Esophagus squamous epithelium (tissue), 5 donors: ENCODE measurements around the gene RASAL2. TPM values are rescaled to one million over a fixed set of nuclear protein-coding genes. Genes with fewer than 3 reads are reported as not detected.

Experiments
- DNase-seq: peaks from one replicate; lab custom pipeline; 2025; lab: John Stamatoyannopoulos, UW
- H3K27ac ChIP-seq, 4 donors: fragments of 200-600 bp; sonication (generic); one replicate each; pipeline ENCODE4 v1.5.1; 2016 to 2019; ENCODE audit warnings: mild to moderate bottlenecking in 1 of 4
- H3K27me3 ChIP-seq, 4 donors: fragments of 200-600 bp; sonication (generic); 1 replicate in 3 of 4; 2 replicates in 1 of 4; pipeline versions ENCODE4 v1.5.1 to v1.6.0; 2017 to 2021; ENCODE audit warnings: antibody characterized with exemption in 1 of 4
- H3K36me3 ChIP-seq, 3 donors: fragments of 200-600 bp; sonication (generic); one replicate each; pipeline ENCODE4 v1.5.1; 2016 to 2019
- H3K4me1 ChIP-seq, 3 donors: fragments of 200-600 bp; sonication (generic); one replicate each; pipeline ENCODE4 v1.5.1; 2017 to 2019
- H3K4me3 ChIP-seq, 4 donors: fragments of 200-600 bp; sonication (generic); 1 replicate in 3 of 4; 2 replicates in 1 of 4; pipeline ENCODE4 v1.5.1; 2016 to 2019; ENCODE audit warnings: mild to moderate bottlenecking in 2 of 4, moderate library complexity in 1 of 4
- H3K9me3 ChIP-seq, 3 donors: fragments of 200-600 bp; sonication (generic); one replicate each; pipeline ENCODE4 v1.5.1; 2016 to 2019
- POLR2A ChIP-seq, 4 donors: fragments of 450-650 bp; IDR thresholded peaks; one replicate each; pipeline ENCODE4 v1.6.1; 2017; ENCODE audit warnings: antibody characterized with exemption in 4 of 4, mild to moderate bottlenecking in 4 of 4, moderate library complexity in 3 of 4
- WGBS, 2 donors: methylation state at CpG; one replicate each; pipeline ENCODE4 v1.1.5; 2018; 5-methylcytosine and 5-hydroxymethylcytosine counted together
- intact Hi-C: fragments of 100-400 bp; cut with DNase I; formaldehyde crosslinking; loops from one replicate; pipeline ENCODE4 v1.15.0; 2022
- total RNA-seq, 4 donors: library from RNA; depleted of rRNA; stranded (reverse); fragments of >200 nt; gene quantifications; one replicate each; pipeline ENCODE4 v1.1.0, GENCODE V29; 2016
- TF ChIP-seq, protein P1 (sequence below), 6 experiments: fragments of 450-650 bp in 4 of 6; fragments of 200-600 bp in 2 of 6; sonication (generic) in 2 of 6; IDR thresholded peaks; one replicate each; pipeline ENCODE4 v1.5.1; 2016 to 2019; ENCODE audit warnings: antibody characterized with exemption in 6 of 6, mild to moderate bottlenecking in 4 of 6, moderate library complexity in 4 of 6
- donor health status: DM: yes; HTN: yes; CAD: no.

Gene RASAL2
- total RNA-seq, 4 donors from 2014 or later: 20.4 to 29.8 (median 25.5) TPM

DNA sequence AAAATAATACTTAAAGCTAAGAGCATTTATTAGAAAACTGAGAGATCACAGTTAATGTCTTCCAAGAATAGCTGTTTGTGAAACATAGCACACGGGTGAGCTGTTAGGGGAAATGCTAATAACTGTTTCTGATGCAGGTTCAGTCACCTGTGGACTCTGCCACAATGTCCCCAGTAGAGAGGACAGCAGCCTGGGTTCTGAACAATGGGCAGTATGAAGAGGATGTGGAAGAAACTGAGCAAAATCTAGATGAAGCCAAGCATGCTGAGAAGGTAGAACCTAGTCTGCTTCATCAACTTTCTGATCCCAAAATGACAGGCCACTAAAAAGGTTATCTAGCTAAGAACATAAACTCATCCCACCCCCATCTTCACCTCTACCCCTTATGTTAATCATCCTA, 370.2 kb downstream of the RASAL2 start:
- 65 to 82% methylated on average over 1 of the region's 1 CpG for WGBS, 2 donors
- H3K36me3 ChIP-seq: peaks cover 0 to 40% (median 8%) of the 10 kb centered on the region in 3 donors
- DNase-seq: no peak

DNA sequence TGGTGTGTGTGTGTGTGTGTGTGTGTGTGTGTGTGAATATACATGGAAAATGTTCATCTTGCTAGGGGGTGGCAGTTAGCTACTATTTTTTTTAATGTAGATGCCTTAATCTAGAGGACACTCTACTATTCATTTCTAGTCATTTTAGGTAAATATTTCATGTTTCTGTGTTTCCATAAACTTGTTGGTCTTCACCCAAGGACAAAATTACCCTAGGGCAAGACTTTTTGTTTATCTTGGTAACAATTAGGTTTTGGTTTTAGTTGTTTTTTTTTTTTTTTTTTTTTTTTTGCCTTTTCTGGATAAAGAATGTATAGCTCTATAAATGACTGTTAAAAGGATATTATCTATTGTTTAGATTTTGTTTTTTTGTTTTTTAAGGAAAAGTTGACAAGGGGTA, 370.7 kb downstream of the RASAL2 start:
- intact Hi-C loops: no loop called here
- Histone ChIP-seq H3K9me3 (no peaks in the 10 kb centered on the region), H3K27me3 (no peaks in the 10 kb centered on the region), H3K36me3 (peaks cover 0 to 41% (median 8%) of the 10 kb centered on the region in 3 donors), H3K4me3 (no peak overlapping the region), H3K4me1 (peaks cover 0 to 7% (median 0%) of the 10 kb centered on the region in 3 donors), H3K27ac (peak overlapping the region in 1 of 4 donors; percentile 4)
- no peak for DNase-seq
- TF ChIP-seq, protein P1, sequence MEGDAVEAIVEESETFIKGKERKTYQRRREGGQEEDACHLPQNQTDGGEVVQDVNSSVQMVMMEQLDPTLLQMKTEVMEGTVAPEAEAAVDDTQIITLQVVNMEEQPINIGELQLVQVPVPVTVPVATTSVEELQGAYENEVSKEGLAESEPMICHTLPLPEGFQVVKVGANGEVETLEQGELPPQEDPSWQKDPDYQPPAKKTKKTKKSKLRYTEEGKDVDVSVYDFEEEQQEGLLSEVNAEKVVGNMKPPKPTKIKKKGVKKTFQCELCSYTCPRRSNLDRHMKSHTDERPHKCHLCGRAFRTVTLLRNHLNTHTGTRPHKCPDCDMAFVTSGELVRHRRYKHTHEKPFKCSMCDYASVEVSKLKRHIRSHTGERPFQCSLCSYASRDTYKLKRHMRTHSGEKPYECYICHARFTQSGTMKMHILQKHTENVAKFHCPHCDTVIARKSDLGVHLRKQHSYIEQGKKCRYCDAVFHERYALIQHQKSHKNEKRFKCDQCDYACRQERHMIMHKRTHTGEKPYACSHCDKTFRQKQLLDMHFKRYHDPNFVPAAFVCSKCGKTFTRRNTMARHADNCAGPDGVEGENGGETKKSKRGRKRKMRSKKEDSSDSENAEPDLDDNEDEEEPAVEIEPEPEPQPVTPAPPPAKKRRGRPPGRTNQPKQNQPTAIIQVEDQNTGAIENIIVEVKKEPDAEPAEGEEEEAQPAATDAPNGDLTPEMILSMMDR (IDR thresholded peaks at IDR 0.05): no peak
- no peak for TF ChIP-seq POLR2A (IDR thresholded peaks at IDR 0.05)

More for the DNA sequence above, 370.2 kb downstream of the RASAL2 start:
- H3K27ac ChIP-seq: no peak overlapping the region
- no peaks in the 10 kb centered on the region for H3K27me3 ChIP-seq
- no peak for TF ChIP-seq POLR2A (IDR thresholded peaks at IDR 0.05)
- TF ChIP-seq, protein P1 (IDR thresholded peaks at IDR 0.05): no peak
- no peak overlapping the region for H3K4me3 ChIP-seq
- intact Hi-C loops: no loop called here
- no peaks in the 10 kb centered on the region for H3K9me3 ChIP-seq
- H3K4me1 ChIP-seq: peaks cover 0 to 7% (median 0%) of the 10 kb centered on the region in 3 donors

DNA sequence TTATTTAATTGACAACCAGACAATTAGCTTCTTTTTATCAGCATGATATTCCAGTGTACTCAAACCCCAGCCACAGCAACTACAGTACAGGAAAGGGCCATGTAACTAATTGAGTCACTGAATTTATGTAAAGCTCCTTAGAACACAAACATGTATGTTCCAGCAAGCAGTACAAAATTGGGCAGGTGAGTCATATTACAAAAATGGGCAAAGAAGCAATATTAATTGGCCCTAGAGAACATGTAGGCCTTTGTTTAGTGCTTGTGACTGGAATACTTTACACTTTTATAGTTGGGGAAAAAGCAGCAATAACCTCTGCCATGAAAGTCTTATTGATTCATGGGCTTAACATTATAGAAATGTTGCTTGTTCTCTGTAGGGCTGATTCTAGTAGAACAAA, 371.1 kb downstream of the RASAL2 start:
- intact Hi-C loops: no loop called here
- Histone ChIP-seq H3K36me3 (peaks cover 0 to 44% (median 8%) of the 10 kb centered on the region in 3 donors), H3K9me3 (no peaks in the 10 kb centered on the region), H3K27me3 (no peaks in the 10 kb centered on the region), H3K4me3 (no peak overlapping the region), H3K27ac (peak overlapping the region in 1 of 4 donors; percentile 4), H3K4me1 (peaks cover 0 to 7% (median 0%) of the 10 kb centered on the region in 3 donors)
- DNase-seq: no peak
- TF ChIP-seq POLR2A (IDR thresholded peaks at IDR 0.05): no peak
- TF ChIP-seq, protein P1 (IDR thresholded peaks at IDR 0.05): no peak

DNA sequence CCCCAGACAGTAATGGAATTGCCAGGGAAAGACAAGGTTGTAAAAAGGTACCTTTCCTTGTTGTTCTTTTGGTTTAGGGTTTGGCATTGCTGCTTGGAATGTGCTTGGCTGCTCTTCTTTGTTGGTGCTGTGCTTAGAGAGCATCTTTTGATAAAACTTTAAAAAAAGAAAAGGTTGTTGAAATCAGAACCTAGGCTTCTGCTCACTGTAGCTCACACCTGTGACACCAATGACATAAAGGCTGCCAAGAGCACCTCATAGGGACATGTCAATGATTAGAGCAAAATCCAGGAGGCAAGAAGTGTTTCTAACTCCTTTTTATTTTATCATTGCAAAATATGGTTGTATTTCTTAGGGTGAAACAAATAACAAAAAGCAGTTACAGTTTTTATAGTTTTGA, 373.9 kb downstream of the RASAL2 start:
- Histone ChIP-seq H3K36me3 (peaks cover 0 to 70% (median 8%) of the 10 kb centered on the region in 3 donors), H3K4me1 (peaks cover 0 to 7% (median 0%) of the 10 kb centered on the region in 3 donors), H3K27me3 (no peaks in the 10 kb centered on the region), H3K27ac (no peak overlapping the region), H3K9me3 (no peaks in the 10 kb centered on the region), H3K4me3 (no peak overlapping the region)
- intact Hi-C loops: no loop called here
- no peak for DNase-seq
- TF ChIP-seq POLR2A (IDR thresholded peaks at IDR 0.05): no peak
- TF ChIP-seq, protein P1 (IDR thresholded peaks at IDR 0.05): no peak

DNA sequence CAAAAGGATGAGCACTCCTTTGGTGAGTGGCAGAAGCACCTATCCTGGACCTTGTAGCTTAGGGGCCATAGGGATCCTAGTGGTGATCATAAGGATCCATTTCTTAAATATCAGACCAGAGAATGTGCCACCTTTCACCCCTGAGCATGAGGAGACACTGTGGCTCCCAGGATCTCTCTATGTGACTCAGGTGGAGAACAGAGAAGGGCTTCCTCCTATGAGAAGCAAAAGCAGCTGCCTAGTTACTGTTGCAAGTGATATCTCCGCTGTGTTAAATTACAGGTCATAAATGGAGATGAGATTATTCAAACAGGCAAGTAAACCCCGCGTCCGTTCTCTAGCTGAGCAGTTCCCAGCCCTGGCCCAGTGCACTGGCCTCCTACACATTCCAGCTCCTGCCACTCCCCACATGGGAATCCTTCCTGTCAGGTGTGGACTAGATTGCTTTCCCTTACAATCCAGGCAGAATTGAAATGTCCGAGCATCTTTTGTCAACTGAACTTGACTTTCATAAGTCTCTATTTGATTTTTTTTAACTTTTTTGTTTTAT, 376.6 kb downstream of the RASAL2 start:
- H3K4me3 ChIP-seq: no peak overlapping the region
- DNase-seq: no peak
- intact Hi-C loops: no loop called here
- H3K27ac ChIP-seq: no peak overlapping the region
- 81 to 91% methylated on average over 5 of the region's 5 CpGs for WGBS, 2 donors
- H3K4me1 ChIP-seq: no peaks in the 10 kb centered on the region
- peaks cover 0 to 97% (median 8%) of the 10 kb centered on the region in 3 donors for H3K36me3 ChIP-seq
- H3K27me3 ChIP-seq: no peaks in the 10 kb centered on the region
- no peak for TF ChIP-seq POLR2A (IDR thresholded peaks at IDR 0.05)
- TF ChIP-seq, protein P1 (IDR thresholded peaks at IDR 0.05): no peak
- H3K9me3 ChIP-seq: no peaks in the 10 kb centered on the region
